BJ (cell line): ENCODE results near the gene C11orf98. TPM values are rescaled to one million over a fixed set of nuclear protein-coding genes. Genes with fewer than 3 reads are reported as not detected.
"Not testable (repeated sequence)": the region's sequence is repeated elsewhere in the genome, so short reads cannot be mapped to it uniquely, and the experiment has no call there.

Source experiments
- CTCF ChIA-PET: fragments of 350-600 bp; formaldehyde crosslinking; extraction: SDS; loops from one replicate; lab custom pipeline; 2021; ENCODE audit warnings: antibody characterized with exemption, inconsistent platforms; lab: Yijun Ruan, JAX
- POLR2A ChIA-PET: fragments of 300-600 bp; sonication (Branson Sonifier 250); formaldehyde crosslinking; extraction: SDS; loops from one replicate; lab custom pipeline; 2021; ENCODE audit warnings: antibody characterized with exemption; lab: Charles Lee
- DNase-seq: peaks from one replicate; pipeline ENCODE4 v3.0.0-alpha.2; 2011; ENCODE audit warnings: low read depth
- H3K27me3 ChIP-seq: 2 replicates; pipeline ENCODE4 v1.6.0; 2011; ENCODE audit warnings: low read length; ENCODE audit not compliant: control insufficient read depth, insufficient read depth
- H3K36me3 ChIP-seq: 2 replicates; pipeline ENCODE4 v1.5.1; 2011; ENCODE audit warnings: low read length; ENCODE audit not compliant: control insufficient read depth, insufficient read depth
- H3K4me3 ChIP-seq: 2 replicates; pipeline ENCODE4 v1.5.1; 2011; ENCODE audit warnings: low read depth, mild to moderate bottlenecking, control low read depth, low read length
- CTCF ChIP-seq: IDR thresholded peaks from 2 replicates; pipeline ENCODE4 v1.5.1; 2011; ENCODE audit warnings: low read depth, mild to moderate bottlenecking, control low read depth, inconsistent platforms, low read length, moderate library complexity; ENCODE audit not compliant: insufficient read depth
- polyA plus RNA-seq: library from polyadenylated mRNA; depleted of rRNA; stranded (reverse); fragments of >200 nt; gene quantifications from 2 replicates; pipeline ENCODE4 v1.2.3, GENCODE V29; 2011

The C11orf98 gene
- polyA plus RNA-seq, 1 experiment = 45.2 TPM

GRCh38 chr11:62652161-62653006, 12.6 kb downstream of the C11orf98 start:
- ChIA-PET POLR2A (interaction anchor here (0.6 to 1.0 kb wide), 4 partner anchors 13 to 1665 kb away, joined by 4 to 10 read pairs (median 6); partner anchors contain the start of genes B3GAT3, C11orf98, CSKMT and PRDX5), CTCF (interaction anchor here (0.9 to 1.0 kb wide), 3 partner anchors 13 to 60 kb away, joined by 4 to 7 read pairs (median 5); partner anchors contain the start of genes C11orf98 and CSKMT)
- peak overlapping the region; percentile 61 for H3K4me3 ChIP-seq
- TF ChIP-seq CTCF = no peak
- peaks cover 18% of the 10 kb centered on the region for H3K36me3 ChIP-seq
- no peak for DNase-seq
- no peaks in the 10 kb centered on the region for H3K27me3 ChIP-seq

GRCh38 chr11:62650283-62650682, 14.7 kb downstream of the C11orf98 start:
- CTCF ChIA-PET, POLR2A ChIA-PET, DNase-seq, H3K4me3 ChIP-seq, H3K27me3 ChIP-seq: not testable (repeated sequence)
- H3K36me3 ChIP-seq = peaks cover 18% of the 10 kb centered on the region

GRCh38 chr11:62649486-62649885, 15.5 kb downstream of the C11orf98 start:
- TF ChIP-seq CTCF = no peak
- Histone ChIP-seq H3K27me3 (no peaks in the 10 kb centered on the region), H3K36me3 (peaks cover 18% of the 10 kb centered on the region), H3K4me3 (no peak overlapping the region)
- DNase-seq = no peak
- ChIA-PET POLR2A (no interaction called here), CTCF (interaction anchor here (1.1 to 1.8 kb wide), 3 partner anchors 15 to 255 kb away, joined by 3 to 4 read pairs (median 3); no protein-coding TSS in a partner anchor)

- DNase-seq = no peak
- POLR2A ChIA-PET = no interaction called here
- CTCF ChIA-PET = interaction anchor here (1.1 to 1.8 kb wide), 3 partner anchors 16 to 254 kb away, joined by 3 to 4 read pairs (median 3); no protein-coding TSS in a partner anchor
- H3K27me3 ChIP-seq = no peaks in the 10 kb centered on the region
- H3K4me3 ChIP-seq = no peak overlapping the region
- TF ChIP-seq CTCF = no peak
- peaks cover 23% of the 10 kb centered on the region for H3K36me3 ChIP-seq
These were observed 16.0 kb downstream of the C11orf98 start for GRCh38 chr11:62648967-62649364.

GRCh38 chr11:62648185-62648966, 16.6 kb downstream of the C11orf98 start:
- Histone ChIP-seq H3K4me3 (no peak overlapping the region), H3K27me3 (no peaks in the 10 kb centered on the region), H3K36me3 (peaks cover 23% of the 10 kb centered on the region)
- ChIA-PET POLR2A (interaction anchor here (0.6 kb wide), 1 partner anchor 193 kb away, joined by 3 read pairs; no protein-coding TSS in a partner anchor), CTCF (interaction anchor here (1.1 to 1.8 kb wide), 3 partner anchors 16 to 254 kb away, joined by 3 to 4 read pairs (median 3); no protein-coding TSS in a partner anchor)
- TF ChIP-seq CTCF = no peak
- no peak for DNase-seq
